Measurements from ENCODE around the gene MBD5.

- TF ChIP-seq CTCF (IDR thresholded peaks at IDR 0.05) (no peak), ZFX (IDR thresholded peaks at IDR 0.05; ENCODE audit: borderline replicate concordance) (no peak)
Measured at GRCh38 chr2:148305476-148305875, 284.6 kb downstream of the MBD5 start.
